ENCODE results near the gene RNFT2.

DNA sequence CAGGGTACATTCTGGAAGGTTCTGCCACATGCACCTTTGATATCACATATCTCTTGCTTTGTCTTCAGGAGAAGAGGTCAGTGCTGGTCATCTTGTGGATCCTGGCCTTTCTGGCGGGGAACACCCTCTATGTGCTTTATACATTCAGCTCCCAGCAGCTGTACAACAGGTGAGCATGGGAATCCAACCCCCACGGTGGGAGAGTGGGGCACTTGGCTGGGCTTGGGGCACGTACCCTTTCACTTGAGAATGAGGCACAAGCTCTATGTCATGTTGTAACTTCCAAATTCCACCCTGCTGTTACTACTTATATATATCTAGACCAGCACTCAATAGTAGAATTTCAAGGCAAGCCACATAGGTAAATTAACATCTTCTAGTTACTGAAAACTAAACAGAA lies 28.6 kb downstream of the RNFT2 start:
- TF ChIP-seq POLR2AphosphoS5 (IDR thresholded peaks at IDR 0.05; ENCODE audit: low read depth, low read length) (no peak), ELF1 (IDR thresholded peaks at IDR 0.05; ENCODE audit: borderline replicate concordance, low read depth) (no peak), ZFX (IDR thresholded peaks at IDR 0.05) (no peak), EZH2 (IDR thresholded peaks at IDR 0.05) (no peak), POLR2A (IDR thresholded peaks at IDR 0.05; ENCODE audit: borderline replicate concordance, extremely low read depth, insufficient read depth, insufficient read length) (no peak)
- TF ChIP-seq, protein P1, sequence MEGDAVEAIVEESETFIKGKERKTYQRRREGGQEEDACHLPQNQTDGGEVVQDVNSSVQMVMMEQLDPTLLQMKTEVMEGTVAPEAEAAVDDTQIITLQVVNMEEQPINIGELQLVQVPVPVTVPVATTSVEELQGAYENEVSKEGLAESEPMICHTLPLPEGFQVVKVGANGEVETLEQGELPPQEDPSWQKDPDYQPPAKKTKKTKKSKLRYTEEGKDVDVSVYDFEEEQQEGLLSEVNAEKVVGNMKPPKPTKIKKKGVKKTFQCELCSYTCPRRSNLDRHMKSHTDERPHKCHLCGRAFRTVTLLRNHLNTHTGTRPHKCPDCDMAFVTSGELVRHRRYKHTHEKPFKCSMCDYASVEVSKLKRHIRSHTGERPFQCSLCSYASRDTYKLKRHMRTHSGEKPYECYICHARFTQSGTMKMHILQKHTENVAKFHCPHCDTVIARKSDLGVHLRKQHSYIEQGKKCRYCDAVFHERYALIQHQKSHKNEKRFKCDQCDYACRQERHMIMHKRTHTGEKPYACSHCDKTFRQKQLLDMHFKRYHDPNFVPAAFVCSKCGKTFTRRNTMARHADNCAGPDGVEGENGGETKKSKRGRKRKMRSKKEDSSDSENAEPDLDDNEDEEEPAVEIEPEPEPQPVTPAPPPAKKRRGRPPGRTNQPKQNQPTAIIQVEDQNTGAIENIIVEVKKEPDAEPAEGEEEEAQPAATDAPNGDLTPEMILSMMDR (IDR thresholded peaks at IDR 0.05 in 2 of 3, conservative IDR thresholded peaks at IDR 0.05 in 1 of 3; ENCODE audit: borderline replicate concordance in 1 of 3, insufficient read depth in 1 of 3, low read depth in 2 of 3, low read length in 2 of 3) = no peak

All from HCT116 (cell line).